GM21619 (cell line): ENCODE results near the gene PES1.
"Not testable (repeated sequence)": the region's sequence is repeated elsewhere in the genome, so short reads cannot be mapped to it uniquely, and the experiment has no call there.

Source experiments
- ATAC-seq: cut with Tn5 transposase; IDR thresholded peaks from one replicate; pipeline ENCODE4 v1.9.1; 2021; ENCODE audit not compliant: unreplicated experiment

Gene PES1

DNA sequence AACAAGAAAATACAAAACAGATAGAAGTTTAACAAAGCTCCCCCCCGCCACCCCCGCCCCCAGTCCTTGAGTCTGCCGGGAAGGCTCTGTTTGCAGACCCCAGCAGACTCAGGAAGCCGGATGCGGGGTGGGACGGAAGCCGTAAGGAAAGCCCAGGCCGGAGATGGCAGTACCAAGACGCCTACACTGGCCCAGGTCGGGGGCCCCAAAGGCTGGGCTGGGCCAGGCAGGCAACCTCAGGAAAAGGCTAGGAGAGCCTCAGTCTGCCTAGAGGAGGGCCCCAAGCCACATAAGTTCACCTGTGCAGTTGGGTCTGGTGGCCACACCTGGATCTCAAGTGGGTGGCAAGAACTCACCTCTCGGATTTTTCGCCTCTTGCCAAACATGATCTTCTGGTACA is 13.2 kb downstream of the PES1 start:
- no peak for ATAC-seq

DNA sequence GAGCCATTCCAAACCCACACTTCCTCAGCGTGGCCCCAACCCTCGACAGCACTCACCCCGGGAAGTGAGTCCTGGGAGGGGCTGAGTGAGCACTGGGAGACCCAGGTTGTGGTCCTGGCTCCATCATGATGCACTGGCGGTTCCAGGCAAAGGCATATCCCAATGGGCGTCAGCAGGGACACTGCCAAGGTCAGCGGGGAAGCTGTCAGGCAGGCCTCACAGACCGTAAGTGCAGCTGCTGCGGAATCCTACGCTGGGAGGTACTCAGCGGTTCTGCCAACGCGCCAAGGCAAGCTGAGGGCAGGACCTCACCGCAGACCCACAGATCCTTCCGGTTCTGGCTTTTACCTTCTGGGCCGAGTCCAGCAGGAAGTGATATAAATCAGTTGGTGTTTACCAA is 15.9 kb downstream of the PES1 start:
- ATAC-seq: no peak

DNA sequence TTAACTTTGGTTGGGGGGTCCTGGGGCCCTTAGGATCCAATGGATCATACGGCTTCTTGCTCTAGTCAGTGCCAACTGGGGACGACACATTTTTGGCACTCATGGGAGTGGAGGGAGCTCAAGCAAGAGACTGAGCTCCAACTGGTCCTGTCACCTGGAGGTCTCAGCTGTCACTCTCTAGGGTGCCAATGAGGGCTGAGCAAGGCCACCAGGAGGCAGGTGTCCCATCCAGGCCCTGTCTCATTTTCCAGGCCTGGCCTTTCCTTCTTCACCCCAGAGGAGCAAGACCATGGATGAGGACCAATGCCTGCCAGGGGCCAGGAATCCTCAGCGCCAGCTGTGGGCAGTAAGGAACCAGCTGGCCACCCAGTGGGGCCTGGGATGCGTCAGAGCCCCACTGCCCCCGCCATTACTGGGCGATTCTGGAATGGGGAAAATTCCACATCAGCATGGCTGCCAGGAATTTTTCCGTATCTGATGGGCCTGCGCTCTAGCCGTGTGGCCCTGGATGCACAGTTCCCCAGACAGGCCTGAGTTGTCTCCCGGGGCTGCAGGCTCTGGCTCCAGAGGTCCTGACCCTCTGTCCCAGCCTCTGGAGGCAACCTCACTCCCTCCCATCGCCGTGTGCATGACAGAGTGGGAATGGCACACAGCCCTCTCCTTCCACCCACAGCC is 16.6 kb downstream of the PES1 start:
- ATAC-seq: no peak

DNA sequence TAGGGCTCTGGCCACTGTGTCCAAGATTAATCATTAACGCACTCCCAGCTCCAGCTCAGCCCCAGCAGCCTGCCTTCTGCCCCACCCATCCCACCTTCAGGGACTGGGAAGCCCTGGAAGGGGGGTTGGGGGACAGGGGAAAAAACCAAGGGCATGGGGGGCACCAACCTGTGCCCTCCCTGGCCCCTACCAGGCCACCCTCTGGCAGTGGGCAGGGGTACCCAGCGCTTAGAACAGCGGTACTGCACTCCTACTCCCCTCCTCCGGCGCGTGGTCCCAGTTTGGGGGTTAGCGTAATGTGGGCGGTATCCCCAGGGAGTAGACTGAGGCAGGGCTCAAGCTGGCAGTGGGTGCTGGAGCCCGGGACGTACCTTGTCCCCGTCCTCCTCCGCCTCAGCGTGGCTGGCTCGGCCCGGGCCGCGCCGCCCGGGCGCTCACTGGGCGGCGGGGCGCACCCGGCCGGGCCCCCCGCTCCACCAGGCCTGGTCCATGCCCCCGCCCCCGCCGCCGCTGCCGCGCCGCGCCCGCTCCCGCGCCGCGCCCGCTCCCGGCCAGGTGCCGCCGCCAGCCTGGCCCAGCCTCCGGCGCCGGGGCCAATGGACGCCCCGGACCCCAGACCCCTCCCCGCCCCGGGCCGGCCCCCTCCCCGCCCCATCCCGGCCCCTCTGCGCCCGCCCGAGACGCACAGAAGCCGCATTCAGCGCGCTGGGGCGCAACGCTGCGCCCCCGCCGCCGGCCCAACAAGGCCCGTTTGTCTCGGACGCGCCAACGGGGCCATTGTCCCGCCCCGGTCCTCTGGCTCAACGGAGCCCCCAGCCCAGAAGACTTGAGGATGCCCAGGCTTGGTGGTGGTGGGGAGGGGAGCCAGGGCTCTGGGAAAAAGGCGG is 17.4 kb downstream of the PES1 start, which contains the start of gene GAL3ST1:
Gene GAL3ST1 (minus strand): TSS at position 571 of the 887 bp plus-strand sequence. CDS start 17,273 bp downstream, outside the sequence.
- ATAC-seq: no peak

DNA sequence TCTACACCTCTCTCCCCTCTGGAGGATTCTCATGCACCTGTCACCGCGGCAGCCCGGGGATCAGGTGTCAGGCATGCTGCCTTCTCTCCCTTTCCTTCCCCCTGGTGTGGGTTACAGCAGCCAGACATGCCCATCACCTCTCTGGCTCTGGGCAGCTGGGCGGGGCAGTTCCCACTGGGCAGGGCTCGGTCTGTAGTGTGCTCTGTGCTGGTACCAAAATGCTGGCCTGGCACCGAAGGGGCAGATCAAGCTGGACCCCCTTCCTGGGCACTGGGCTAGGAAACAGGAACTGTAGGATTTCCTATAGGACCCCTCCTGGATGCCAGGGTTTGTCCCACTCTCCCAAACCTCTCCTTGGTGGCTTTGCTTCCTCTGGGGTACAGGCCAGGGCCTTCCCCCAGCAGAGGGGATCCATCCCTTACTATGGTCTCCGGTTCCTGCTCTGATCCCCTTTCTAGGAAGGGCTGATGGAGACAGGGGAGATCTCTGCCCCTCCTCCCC is 18.1 kb downstream of the PES1 start:
- ATAC-seq: no peak

DNA sequence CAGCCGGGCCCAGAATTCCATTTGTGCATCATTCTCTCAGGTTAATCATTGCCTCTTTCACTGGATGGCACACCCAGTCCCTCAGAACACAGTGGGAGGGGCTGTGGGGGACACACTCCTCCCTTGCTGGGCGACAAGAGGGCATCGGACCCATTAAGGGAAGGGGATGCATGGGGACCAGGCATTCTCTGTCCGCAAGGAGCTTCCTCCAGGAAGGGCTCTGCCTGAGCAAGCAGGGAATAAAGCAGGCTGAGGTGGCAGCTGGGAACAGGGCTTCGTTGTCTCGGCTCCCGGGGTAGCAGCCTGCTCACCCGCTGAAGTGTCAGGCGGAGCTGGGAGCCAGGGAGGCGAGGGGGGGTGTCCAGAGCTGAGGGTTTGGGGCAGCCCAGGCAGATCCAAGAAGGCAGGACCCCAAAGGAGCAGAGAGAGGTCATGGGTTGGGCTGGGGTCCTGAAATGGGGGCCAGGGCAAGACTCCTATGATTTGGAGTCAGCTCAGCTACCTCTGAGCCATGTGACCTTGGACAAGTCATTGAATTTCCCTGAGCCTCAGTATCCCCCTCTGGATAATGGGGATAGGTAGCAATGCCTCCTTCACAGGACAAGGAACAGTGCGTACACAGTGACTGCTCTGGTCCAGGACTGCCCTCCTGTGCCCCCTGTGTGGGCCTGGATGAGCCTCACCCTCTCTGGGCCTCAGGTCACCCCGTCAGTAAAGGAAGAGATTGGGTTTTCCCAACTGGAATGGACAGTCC is 18.7 kb downstream of the PES1 start:
- no peak for ATAC-seq

DNA sequence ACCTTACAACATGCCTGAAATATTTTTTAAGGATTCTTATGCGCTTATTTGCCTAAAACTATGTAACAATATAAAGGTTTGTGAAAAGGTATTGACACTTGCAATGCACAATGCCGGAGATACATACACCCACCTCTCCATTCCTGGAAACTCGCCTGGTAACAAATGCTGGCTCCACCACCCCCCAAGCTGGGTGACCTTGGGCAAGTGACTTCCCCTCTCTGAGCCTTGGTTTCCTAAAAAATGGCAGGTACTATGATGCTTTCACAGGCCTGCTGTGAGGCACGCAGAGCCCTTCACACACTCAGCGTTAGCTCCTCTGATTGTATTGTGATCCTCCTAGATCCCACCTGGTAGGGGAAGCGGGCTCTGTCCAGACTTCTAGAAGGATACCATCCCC is 19.5 kb downstream of the PES1 start:
- ATAC-seq: no peak

DNA sequence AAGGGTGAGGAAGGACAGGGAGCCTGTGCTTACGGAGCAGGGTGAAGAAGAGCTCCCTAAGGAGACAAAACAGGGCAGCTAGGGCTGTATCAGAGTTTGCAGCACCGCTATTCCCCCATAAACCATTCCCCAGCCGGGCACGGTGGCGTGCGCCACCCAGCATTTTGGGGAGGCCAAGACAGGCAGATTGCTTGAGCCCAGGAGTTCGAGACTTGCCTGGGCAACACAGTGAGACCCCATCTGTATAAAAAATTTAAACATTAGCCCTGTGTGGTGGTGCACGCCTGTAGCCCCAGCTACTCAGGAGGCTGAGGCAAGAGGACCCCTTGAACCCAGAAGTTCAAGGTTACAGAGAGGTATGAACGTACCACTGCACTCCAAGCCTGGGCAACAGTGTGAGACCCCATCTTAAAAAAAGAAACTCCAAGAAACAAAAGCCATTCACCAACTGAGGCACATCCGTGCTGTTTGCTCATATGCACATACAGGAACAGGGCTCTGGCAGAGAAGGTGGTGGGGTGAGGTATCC is 22.0 kb downstream of the PES1 start:
- no peak for ATAC-seq

DNA sequence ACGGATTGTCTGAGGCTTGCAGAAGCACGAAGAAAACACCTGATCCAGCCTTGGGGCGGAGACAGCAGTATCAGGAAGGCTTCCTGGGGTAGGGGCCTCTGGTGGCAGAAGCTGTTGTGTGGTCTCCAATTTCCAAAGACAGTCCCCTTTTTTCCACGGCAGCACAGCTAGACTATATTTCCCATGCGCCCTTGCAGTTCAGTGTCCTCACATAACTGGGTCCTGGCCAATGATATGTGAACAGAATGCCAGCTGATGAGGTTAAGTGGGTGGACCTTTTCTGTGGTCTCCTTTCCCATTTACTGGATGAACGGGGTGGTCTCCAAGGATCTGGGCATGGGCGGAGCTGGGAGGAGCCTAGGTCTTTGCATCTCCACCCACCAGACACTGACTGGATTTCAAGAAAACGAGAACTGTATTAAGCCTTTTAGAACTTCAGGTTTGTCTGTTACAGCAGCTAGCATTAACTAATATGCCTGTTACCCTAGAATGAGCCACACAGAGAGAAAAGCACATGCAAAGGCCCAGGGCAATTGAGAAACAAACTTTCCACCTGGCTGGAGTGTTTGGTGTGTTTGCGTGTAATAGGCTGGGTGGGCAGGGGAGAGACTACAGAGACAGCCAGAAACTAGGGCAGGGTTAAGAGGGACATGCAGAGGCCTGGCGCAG is 23.4 kb downstream of the PES1 start:
- ATAC-seq: no peak

DNA sequence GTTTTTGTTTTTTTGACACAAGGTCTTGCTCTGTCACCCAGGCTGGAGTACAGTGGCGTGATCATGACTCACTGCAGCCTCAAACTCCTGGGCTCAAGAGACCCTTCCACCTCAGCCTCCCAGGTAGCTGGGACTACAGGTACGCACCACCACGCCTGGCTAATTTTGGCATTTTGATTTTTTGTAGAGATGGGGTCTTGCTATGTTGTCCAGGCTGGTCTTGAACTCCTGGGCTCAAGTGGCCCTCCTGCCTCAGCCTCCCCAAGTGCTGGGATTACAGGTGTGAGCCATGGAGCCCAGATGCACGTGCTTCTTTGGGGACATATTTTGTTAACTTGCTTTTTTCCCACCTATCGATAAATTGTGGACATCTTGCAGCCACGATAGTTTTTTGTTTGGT is 24.4 kb downstream of the PES1 start:
- ATAC-seq: not testable (repeated sequence)

DNA sequence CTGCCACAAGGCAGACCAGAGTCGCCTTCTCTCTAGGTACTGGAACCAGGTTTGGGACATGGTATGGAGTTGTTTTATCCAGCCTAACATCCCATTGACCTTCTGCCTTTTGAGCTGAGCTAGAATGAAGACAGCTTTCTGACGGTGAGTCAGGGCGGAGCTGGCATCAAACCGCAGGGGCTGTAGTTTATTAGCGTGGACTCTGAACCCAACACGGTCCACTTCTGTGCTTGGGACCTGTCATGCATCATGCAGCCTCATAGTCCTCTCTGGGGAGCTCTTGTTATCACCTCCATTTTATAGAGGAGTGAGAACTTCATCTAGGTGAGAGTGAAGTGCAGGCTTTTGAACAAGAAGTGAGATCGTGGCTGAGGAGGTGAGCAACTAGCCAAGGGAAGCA is 25.6 kb downstream of the PES1 start:
- no peak for ATAC-seq

DNA sequence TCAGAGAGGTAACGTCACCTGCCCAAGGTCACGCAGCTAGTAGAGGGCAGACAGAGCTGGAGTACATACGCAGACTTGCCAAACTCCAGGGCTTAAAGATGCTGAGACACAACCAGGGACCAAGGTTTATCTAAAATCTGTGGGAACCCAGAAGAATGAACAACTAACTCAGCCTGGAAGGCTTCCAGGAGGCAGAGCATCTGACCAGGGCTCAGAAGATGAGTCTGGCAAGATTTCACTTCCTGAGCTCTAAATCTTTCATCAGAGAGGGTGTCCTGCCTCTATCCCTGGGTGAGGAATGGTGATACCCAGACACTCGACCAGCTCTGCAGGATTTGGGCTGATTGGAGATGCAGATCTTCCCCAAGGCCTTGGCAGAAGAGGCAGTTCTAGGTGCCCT is 26.4 kb downstream of the PES1 start:
- no peak for ATAC-seq

DNA sequence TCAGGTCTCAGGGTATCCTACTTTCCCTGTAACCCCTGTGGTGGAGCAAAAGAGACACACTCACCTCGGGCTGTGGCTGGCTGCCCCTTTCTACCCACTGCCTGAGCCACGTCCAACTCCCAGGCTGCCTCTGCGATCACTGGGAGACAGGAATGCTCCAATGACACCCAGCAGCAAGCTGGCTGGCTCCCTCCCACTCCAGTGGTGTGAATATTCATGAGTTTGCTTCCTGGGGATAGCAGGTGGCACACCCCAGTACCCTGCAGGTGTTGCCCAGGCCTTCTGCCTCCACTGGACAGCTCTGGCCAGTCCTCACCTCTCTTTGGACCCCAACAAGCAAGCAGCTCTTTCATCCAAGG is 27.0 kb downstream of the PES1 start:
- no peak for ATAC-seq

DNA sequence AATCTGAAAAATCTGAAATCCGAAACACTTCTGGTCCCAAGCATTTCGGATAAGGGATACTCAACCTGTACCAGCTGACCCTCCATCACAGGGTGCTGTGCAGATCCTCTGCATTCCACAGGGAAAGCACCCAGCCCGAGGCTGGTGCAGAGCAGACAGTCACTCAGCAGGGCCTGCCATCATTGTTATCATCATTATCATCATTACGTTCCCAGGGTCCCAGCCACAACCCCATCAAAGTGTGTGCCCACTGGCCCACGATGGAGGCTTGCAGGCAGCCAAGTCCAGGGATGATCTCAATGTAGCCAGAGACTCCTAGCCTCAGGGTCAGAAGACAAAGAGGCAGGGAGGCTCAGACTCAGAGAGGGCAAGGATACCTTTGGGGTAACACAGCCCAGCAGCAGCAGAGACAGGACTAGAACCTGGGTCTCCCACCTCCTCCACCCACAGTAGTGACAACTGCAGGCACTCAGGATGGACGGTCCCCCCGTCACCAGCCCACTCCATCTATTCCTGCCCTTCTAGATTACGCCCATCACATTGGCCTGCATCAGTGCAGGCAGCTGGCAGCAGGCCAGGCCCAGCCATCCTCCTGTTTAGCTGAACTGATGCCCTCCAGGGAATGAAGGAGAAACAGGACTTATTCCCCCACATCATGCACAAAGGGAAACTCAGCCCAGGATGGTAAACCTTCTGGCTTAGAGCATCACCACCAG is 27.5 kb downstream of the PES1 start:
- no peak for ATAC-seq

DNA sequence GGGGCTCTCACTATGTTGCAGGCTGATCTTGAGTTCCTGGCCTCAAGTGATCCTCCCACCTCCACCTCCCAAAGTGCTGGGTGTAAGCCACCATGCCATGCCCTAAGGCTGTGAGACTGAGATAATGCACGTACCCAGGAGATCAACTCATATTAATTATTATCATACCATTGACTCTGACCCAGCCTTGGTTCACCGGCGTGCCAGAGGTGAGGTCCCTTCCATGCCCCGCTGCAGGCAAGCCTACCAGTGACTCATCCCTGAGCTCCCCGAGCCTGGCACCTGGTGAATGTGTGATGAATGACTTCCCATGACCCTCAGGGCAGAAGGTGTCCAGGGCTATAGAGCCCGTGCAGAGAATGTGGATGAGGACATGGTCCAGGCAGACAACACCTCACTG is 29.3 kb downstream of the PES1 start:
- ATAC-seq: no peak

DNA sequence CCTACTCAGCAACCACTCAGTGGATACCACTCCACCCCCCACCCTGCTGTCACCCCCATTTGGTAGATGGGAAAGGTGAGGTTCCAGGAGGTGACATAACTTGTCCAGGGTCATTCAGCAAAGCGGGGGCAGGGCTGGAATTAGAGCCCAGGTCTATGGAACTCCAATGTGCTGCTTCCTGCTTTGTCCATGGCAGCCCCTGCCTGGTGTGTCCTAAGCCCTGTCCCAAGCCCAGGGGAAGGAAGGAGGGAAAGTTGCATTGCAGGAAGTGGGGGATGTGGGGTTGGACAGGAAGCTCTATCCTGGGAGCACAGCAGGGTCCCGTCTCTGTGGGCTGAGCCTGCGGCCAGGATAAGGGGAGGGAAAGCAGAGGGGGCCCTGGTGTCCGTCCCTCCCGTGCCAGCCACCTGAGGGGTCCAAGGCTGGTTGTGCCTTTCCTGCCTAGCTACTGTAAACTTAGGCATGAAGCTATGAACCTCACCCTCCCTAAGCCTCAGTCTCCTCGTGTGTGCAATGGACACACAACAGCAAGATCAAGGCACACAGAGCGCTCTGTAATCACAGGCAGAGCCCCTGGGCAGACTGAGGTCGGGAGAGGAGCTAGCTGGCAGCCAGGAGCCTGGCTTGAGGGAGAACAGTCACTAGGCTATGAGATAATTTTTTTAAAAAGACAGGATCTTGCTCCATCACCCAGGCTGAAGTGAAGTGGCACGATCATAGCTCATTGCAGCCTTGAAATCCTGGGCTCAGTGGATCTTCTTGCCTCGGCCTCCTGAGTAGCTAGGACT is 30.1 kb downstream of the PES1 start:
- ATAC-seq: no peak

DNA sequence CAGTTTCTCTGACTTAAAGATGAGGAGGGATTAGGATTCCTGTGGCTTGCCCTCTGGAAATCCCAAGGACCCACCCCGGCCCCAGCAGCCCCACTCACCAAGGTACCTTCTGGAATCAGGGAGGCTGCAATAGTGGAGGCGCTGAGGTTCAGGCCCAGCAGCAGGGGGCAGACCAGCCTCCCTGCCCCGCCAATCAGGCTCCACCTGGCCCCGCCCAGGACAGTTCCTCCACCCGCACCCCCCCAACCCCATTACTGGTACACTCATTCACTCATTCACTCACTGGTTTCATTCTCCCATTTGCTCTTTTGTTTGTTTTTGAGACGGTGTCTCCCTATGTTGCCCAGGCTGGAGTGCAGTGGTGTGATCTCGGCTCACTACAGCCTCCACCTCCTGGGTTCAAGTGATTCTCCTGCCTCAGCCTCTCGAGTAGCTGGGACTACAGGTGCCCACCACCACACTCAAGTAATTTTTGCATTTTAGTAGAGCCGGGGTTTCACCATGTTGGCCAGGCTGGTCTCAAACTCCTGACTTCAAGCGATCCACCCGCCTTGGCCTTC is 31.0 kb downstream of the PES1 start:
- not testable (repeated sequence) for ATAC-seq

DNA sequence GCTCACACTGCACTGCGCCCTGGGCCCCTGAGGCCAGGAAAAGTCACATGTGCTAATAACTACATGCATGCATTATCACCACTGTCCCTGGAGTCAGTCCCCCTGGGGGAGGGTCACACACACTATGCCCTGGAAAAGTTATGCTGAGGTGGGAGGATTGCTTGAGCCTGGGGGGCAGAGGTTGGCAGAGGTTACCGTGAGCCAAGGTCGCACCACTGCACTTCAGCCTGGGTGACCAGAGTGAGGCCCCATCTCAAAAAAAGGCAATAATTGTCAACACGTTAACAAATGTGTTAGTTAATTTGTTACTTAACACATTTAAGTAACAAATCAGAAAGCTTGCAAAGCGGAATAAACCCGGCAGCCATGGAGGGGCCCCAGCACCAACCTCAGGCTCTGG is 31.8 kb downstream of the PES1 start:
- ATAC-seq: no peak

DNA sequence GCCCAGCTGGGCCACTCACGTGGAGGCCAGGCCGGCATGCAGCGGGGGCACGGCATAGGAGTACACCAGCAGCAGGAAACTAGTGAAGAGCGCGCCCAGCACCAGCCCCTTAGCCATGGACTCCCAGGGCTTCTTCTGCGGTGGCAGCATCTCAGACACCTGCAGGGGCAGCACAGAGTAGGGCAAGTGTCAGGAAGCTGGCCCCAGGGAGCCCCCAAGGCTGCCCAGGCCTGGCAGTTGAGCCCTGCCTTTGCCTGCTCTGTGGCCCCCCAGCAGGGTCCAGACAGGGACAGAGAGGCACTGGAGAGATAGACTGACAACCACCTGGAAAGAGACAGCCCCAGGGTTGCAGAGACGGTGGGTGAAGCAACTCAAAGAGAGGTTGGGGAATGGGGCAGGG is 34.5 kb downstream of the PES1 start:
- no peak for ATAC-seq
